ENCODE results near the gene UROC1.
A peak's percentile ranks its signal among the peaks of the same experiment; 100 is the strongest.

Gene UROC1

GRCh38 chr3:126497956-126498355 lies 19.6 kb downstream of the UROC1 start:
- DNase-seq (ENCODE audit: insufficient read length, low spot score), result no peak
- FAIRE-seq, result no peak

GRCh38 chr3:126496894-126497850 lies 20.4 kb downstream of the UROC1 start:
- FAIRE-seq, result no peak
- DNase-seq (ENCODE audit: insufficient read length, low spot score), result no peak

- FAIRE-seq, result no peak
Measured at GRCh38 chr3:126495786-126496185, 21.8 kb downstream of the UROC1 start.

GRCh38 chr3:126494970-126495230 lies 22.7 kb downstream of the UROC1 start:
- DNase-seq (ENCODE audit: insufficient read length, low spot score) (no peak), FAIRE-seq (no peak)

More at GRCh38 chr3:126495786-126496185, 21.8 kb downstream of the UROC1 start:
- DNase-seq (ENCODE audit: insufficient read length, low spot score), result no peak

GRCh38 chr3:126494204-126494969 lies 23.2 kb downstream of the UROC1 start:
- no peak for FAIRE-seq
- no peak for DNase-seq (ENCODE audit: insufficient read length, low spot score)

- FAIRE-seq (no peak), DNase-seq (ENCODE audit: insufficient read length, low spot score) (no peak)
Measured at GRCh38 chr3:126493739-126494138, 23.8 kb downstream of the UROC1 start.

- FAIRE-seq, result no peak
- no peak for DNase-seq (ENCODE audit: insufficient read length, low spot score)
Measured at GRCh38 chr3:126493051-126493450, 24.5 kb downstream of the UROC1 start.

GRCh38 chr3:126491221-126492013 lies 26.2 kb downstream of the UROC1 start:
- no peak for FAIRE-seq
- no peak for DNase-seq (ENCODE audit: insufficient read length, low spot score)

GRCh38 chr3:126490619-126491018 lies 27.0 kb downstream of the UROC1 start:
- no peak for DNase-seq (ENCODE audit: insufficient read length, low spot score)
- no peak for FAIRE-seq

- DNase-seq (ENCODE audit: insufficient read length, low spot score) (no peak), FAIRE-seq (no peak)
Measured at GRCh38 chr3:126488886-126489569, 28.5 kb downstream of the UROC1 start.

- no peak for FAIRE-seq
- no peak for DNase-seq (ENCODE audit: insufficient read length, low spot score)
Measured at GRCh38 chr3:126488185-126488584, 29.4 kb downstream of the UROC1 start.

GRCh38 chr3:126487151-126487771 lies 30.3 kb downstream of the UROC1 start:
- peak; percentile 56 for DNase-seq (ENCODE audit: insufficient read length, low spot score)

GRCh38 chr3:126486360-126486847 lies 31.2 kb downstream of the UROC1 start:
- DNase-seq (ENCODE audit: insufficient read length, low spot score) (no peak), FAIRE-seq (peak; percentile 16)

More at GRCh38 chr3:126487151-126487771, 30.3 kb downstream of the UROC1 start:
- no peak for FAIRE-seq

- FAIRE-seq, result peak; percentile 16
Measured at GRCh38 chr3:126485956-126486355, 31.6 kb downstream of the UROC1 start.

GRCh38 chr3:126485176-126485897 lies 32.2 kb downstream of the UROC1 start:
- DNase-seq (ENCODE audit: insufficient read length, low spot score), result no peak
- FAIRE-seq, result no peak

More at GRCh38 chr3:126485956-126486355, 31.6 kb downstream of the UROC1 start:
- no peak for DNase-seq (ENCODE audit: insufficient read length, low spot score)

GRCh38 chr3:126484662-126485061 lies 32.9 kb downstream of the UROC1 start:
- FAIRE-seq (no peak), DNase-seq (ENCODE audit: insufficient read length, low spot score) (no peak)

GRCh38 chr3:126484148-126484547 lies 33.4 kb downstream of the UROC1 start:
- DNase-seq (ENCODE audit: insufficient read length, low spot score), result no peak
- no peak for FAIRE-seq

- FAIRE-seq (no peak), DNase-seq (ENCODE audit: insufficient read length, low spot score) (no peak)
Measured at GRCh38 chr3:126483321-126483761, 34.2 kb downstream of the UROC1 start.

Measured in HTR-8/SVneo (cell line).